RWPE2 (cell line): ENCODE results near the gene MT1M.

ENCODE experiments used
- ATAC-seq: fragments of 200-7000 bp; cut with Tn5 transposase; 3 replicates; pipeline ENCODE4 v1.9.1; 2021; ENCODE audit warnings: low read depth
- DNase-seq: peaks from one replicate; pipeline ENCODE4 v3.0.0-alpha.2; 2020; ENCODE audit warnings: low spot score
- H3K27ac ChIP-seq: fragments of 450-650 bp; 2 replicates; pipeline ENCODE4 v1.5.1; 2017; ENCODE audit warnings: mild to moderate bottlenecking; ENCODE audit not compliant: poor library complexity, severe bottlenecking
- H3K27me3 ChIP-seq: fragments of 250-450 bp; sonication (Bioruptor Pico); 2 replicates; pipeline ENCODE4 v1.5.1; 2021; ENCODE audit warnings: mild to moderate bottlenecking, moderate library complexity; ENCODE audit not compliant: insufficient read depth, poor library complexity, severe bottlenecking
- H3K36me3 ChIP-seq: fragments of 250-450 bp; sonication (Bioruptor Pico); 2 replicates; pipeline ENCODE4 v1.5.1; 2020; ENCODE audit warnings: low read depth, mild to moderate bottlenecking, moderate library complexity
- H3K4me1 ChIP-seq: fragments of 250-450 bp; sonication (Bioruptor Pico); 2 replicates; pipeline ENCODE4 v1.5.1; 2021; ENCODE audit warnings: mild to moderate bottlenecking, moderate library complexity; ENCODE audit not compliant: insufficient read depth, poor library complexity, severe bottlenecking
- H3K4me3 ChIP-seq: fragments of 250-450 bp; sonication (Bioruptor Pico); 2 replicates; pipeline ENCODE4 v1.5.1; 2021; ENCODE audit warnings: mild to moderate bottlenecking, moderate library complexity; ENCODE audit not compliant: severe bottlenecking
- H3K9me3 ChIP-seq: fragments of 250-450 bp; sonication (Bioruptor Pico); 2 replicates; pipeline ENCODE4 v1.5.1; 2021; ENCODE audit warnings: mild to moderate bottlenecking, moderate library complexity; ENCODE audit not compliant: severe bottlenecking
- CTCF ChIP-seq: fragments of 450-650 bp; IDR thresholded peaks from one replicate; pipeline ENCODE4 v1.5.1; 2017; ENCODE audit warnings: mild to moderate bottlenecking, moderate library complexity; ENCODE audit not compliant: poor library complexity, severe bottlenecking

MT1M gene

GRCh38 chr16:56608876-56609462 is 23.5 kb upstream of the MT1M start:
- ATAC-seq (no peak), DNase-seq (peak; percentile 40)
- Histone ChIP-seq H3K4me3 (peak overlapping the region; percentile 54), H3K27ac (peak overlapping the region; percentile 100), H3K9me3 (no peaks in the 10 kb centered on the region), H3K4me1 (peaks cover 62% of the 10 kb centered on the region), H3K36me3 (peaks cover 17% of the 10 kb centered on the region), H3K27me3 (no peaks in the 10 kb centered on the region)
- TF ChIP-seq CTCF = no peak

GRCh38 chr16:56609463-56609921 is 23.0 kb upstream of the MT1M start:
- H3K36me3 ChIP-seq = peaks cover 17% of the 10 kb centered on the region
- no peaks in the 10 kb centered on the region for H3K27me3 ChIP-seq
- no peak for TF ChIP-seq CTCF
- no peaks in the 10 kb centered on the region for H3K9me3 ChIP-seq
- peak overlapping the region; percentile 54 for H3K4me3 ChIP-seq
- peaks cover 67% of the 10 kb centered on the region for H3K4me1 ChIP-seq
- DNase-seq (no peak), ATAC-seq (no peak)
- H3K27ac ChIP-seq = peak overlapping the region; percentile 100

- Histone ChIP-seq H3K27me3 (no peaks in the 10 kb centered on the region), H3K9me3 (no peaks in the 10 kb centered on the region), H3K4me3 (peak overlapping the region; percentile 54), H3K27ac (peak overlapping the region; percentile 100), H3K36me3 (peaks cover 17% of the 10 kb centered on the region), H3K4me1 (peaks cover 73% of the 10 kb centered on the region)
- DNase-seq (peak; percentile 89), ATAC-seq (peak; percentile 35)
- TF ChIP-seq CTCF = peak; percentile 38
These were observed 22.3 kb upstream of the MT1M start for GRCh38 chr16:56610017-56610608.

- H3K27ac ChIP-seq = peak overlapping the region; percentile 100
These were observed 21.8 kb upstream of the MT1M start for GRCh38 chr16:56610609-56611111.

More at GRCh38 chr16:56610609-56611111, 21.8 kb upstream of the MT1M start:
- Histone ChIP-seq H3K4me1 (peaks cover 76% of the 10 kb centered on the region), H3K36me3 (peaks cover 17% of the 10 kb centered on the region), H3K27me3 (no peaks in the 10 kb centered on the region), H3K9me3 (no peaks in the 10 kb centered on the region), H3K4me3 (peak overlapping the region; percentile 54)
- ATAC-seq (no peak), DNase-seq (peak; percentile 11)
- TF ChIP-seq CTCF = peak; percentile 20
